H1 (cell line): ENCODE data around the gene RALA. TPM values are rescaled to one million over a fixed set of nuclear protein-coding genes. Genes with fewer than 3 reads are reported as not detected.

Experiments used
- CTCF ChIA-PET: fragments of 300-600 bp; sonication (Branson Sonifier 250); formaldehyde crosslinking; loops from one replicate; lab custom pipeline; 2021; ENCODE audit not compliant: partially characterized antibody; lab: Charles Lee
- POLR2A ChIA-PET: fragments of 300-600 bp; sonication (Branson Sonifier 250); formaldehyde crosslinking; loops from one replicate; lab custom pipeline; 2021; ENCODE audit warnings: inconsistent platforms; ENCODE audit not compliant: partially characterized antibody; lab: Charles Lee
- DNase-seq, 2 experiments: peaks; one replicate each; pipeline versions ENCODE4 v3.0.0 to v3.0.0-alpha.2; 2010 to 2022; ENCODE audit warnings: low spot score in 2 of 2, low read depth in 1 of 2, mixed read lengths in 1 of 2
- FAIRE-seq: peaks from 2 replicates; lab custom pipeline; 2011; peaks lifted over from hg19 to GRCh38; lab: Jason Lieb, UNC
- H2AFZ ChIP-seq: 2 replicates; pipeline ENCODE4 v1.8.1; 2012; ENCODE audit warnings: low read length, inconsistent platforms
- H2AK5ac ChIP-seq: 2 replicates; pipeline ENCODE4 v1.6.1; 2013; ENCODE audit warnings: low read depth, low read length
- H2BK120ac ChIP-seq: replicated peaks from 2 replicates; pipeline ENCODE3; 2013; ENCODE audit warnings: low read depth, low read length, inconsistent platforms
- H2BK12ac ChIP-seq: 2 replicates; pipeline ENCODE4 v1.6.1; 2013; ENCODE audit warnings: low read depth, low read length
- H2BK15ac ChIP-seq: 2 replicates; pipeline ENCODE4 v1.6.1; 2013; ENCODE audit warnings: low read length
- H2BK20ac ChIP-seq: 2 replicates; pipeline ENCODE4 v1.6.1; 2013; ENCODE audit warnings: low read length
- H2BK5ac ChIP-seq: 2 replicates; pipeline ENCODE4 v1.6.1; 2013; ENCODE audit warnings: low read depth, low read length
- H3K14ac ChIP-seq: 2 replicates; pipeline ENCODE4 v1.6.1; 2013; ENCODE audit warnings: inconsistent platforms; ENCODE audit not compliant: insufficient read length
- H3K18ac ChIP-seq: 2 replicates; pipeline ENCODE4 v1.6.1; 2013; ENCODE audit warnings: low read length; ENCODE audit errors: extremely low read depth
- H3K23ac ChIP-seq: 2 replicates; pipeline ENCODE4 v1.6.1; 2013; ENCODE audit warnings: inconsistent platforms; ENCODE audit not compliant: insufficient read length
- H3K23me2 ChIP-seq: 2 replicates; pipeline ENCODE4 v1.6.1; 2013; ENCODE audit warnings: low read depth, low read length
- H3K27ac ChIP-seq: 2 replicates; pipeline ENCODE4 v1.6.1; 2011; ENCODE audit warnings: low read depth, low read length, inconsistent platforms
- H3K27me3 ChIP-seq, 4 experiments: replicated peaks in 1 of 4; 1 replicate in 1 of 4; 2 replicates in 3 of 4; pipeline versions ENCODE4 v1.6.1 to v1.8.1; 2011 to 2013; ENCODE audit warnings: low read length in 3 of 4, mild to moderate bottlenecking in 3 of 4, inconsistent platforms in 2 of 4, mixed read lengths in 2 of 4, moderate library complexity in 1 of 4; ENCODE audit not compliant: control insufficient read depth in 3 of 4, insufficient read depth in 3 of 4; ENCODE audit errors: extremely low read depth in 1 of 4
- H3K36me3 ChIP-seq, 4 experiments: 2 replicates each; pipeline versions ENCODE4 v1.6.1 to v1.8.1; 2011 to 2013; ENCODE audit warnings: mild to moderate bottlenecking in 4 of 4, low read length in 3 of 4, moderate library complexity in 2 of 4, control low read depth in 1 of 4, inconsistent platforms in 1 of 4; ENCODE audit not compliant: insufficient read depth in 4 of 4, control insufficient read depth in 2 of 4
- H3K4ac ChIP-seq: replicated peaks from 2 replicates; pipeline ENCODE3; 2013; ENCODE audit warnings: low read length, low read depth, mixed read lengths, inconsistent platforms; ENCODE audit not compliant: insufficient read length
- H3K4me1 ChIP-seq, 4 experiments: replicated peaks in 1 of 4; 1 replicate in 1 of 4; 2 replicates in 3 of 4; pipeline versions ENCODE4 v1.6.1 to v1.8.1; 2011 to 2013; ENCODE audit warnings: low read length in 3 of 4, inconsistent platforms in 2 of 4, mixed read lengths in 1 of 4; ENCODE audit not compliant: insufficient read depth in 4 of 4, control insufficient read depth in 3 of 4
- H3K4me2 ChIP-seq, 2 experiments: 2 replicates each; pipeline versions ENCODE4 v1.6.1 to v1.8.1; 2011 to 2013; ENCODE audit warnings: low read depth in 2 of 2, low read length in 2 of 2, control low read depth in 1 of 2, inconsistent platforms in 1 of 2, mild to moderate bottlenecking in 1 of 2; ENCODE audit not compliant: insufficient read depth in 1 of 2
- H3K4me3 ChIP-seq, 4 experiments: fragments of 200-600, 300-600 bp in 1 of 4; sonication (generic), shearing (Covaris generic), sonication (Bioruptor Twin) in 1 of 4; 2 replicates each; pipeline versions ENCODE4 v1.5.1 to v1.8.1; 2011 to 2016; ENCODE audit warnings: low read length in 4 of 4, low read depth in 3 of 4, control low read depth in 2 of 4, inconsistent platforms in 2 of 4, mild to moderate bottlenecking in 2 of 4, mixed read lengths in 1 of 4, moderate library complexity in 1 of 4; ENCODE audit not compliant: insufficient read depth in 2 of 4; ENCODE audit errors: extremely low read depth in 1 of 4
- H3K56ac ChIP-seq: replicated peaks from 2 replicates; pipeline ENCODE3; 2013; ENCODE audit warnings: low read depth, mild to moderate bottlenecking, mixed read lengths, low read length, inconsistent platforms; ENCODE audit not compliant: insufficient read length
- H3K79me1 ChIP-seq: 2 replicates; pipeline ENCODE4 v1.6.1; 2013; ENCODE audit warnings: low read depth, low read length, control low read depth
- H3K79me2 ChIP-seq, 2 experiments: 2 replicates each; pipeline versions ENCODE4 v1.6.1 to v1.8.1; 2012 to 2013; ENCODE audit warnings: low read length in 2 of 2, mild to moderate bottlenecking in 2 of 2, inconsistent platforms in 1 of 2; ENCODE audit not compliant: insufficient read depth in 2 of 2, control insufficient read depth in 1 of 2
- H3K9ac ChIP-seq, 4 experiments: replicated peaks in 1 of 4; 1 replicate in 1 of 4; 2 replicates in 3 of 4; pipeline versions ENCODE4 v1.6.1 to v1.8.1; 2011 to 2013; ENCODE audit warnings: low read depth in 3 of 4, low read length in 3 of 4, control low read depth in 2 of 4, mild to moderate bottlenecking in 2 of 4, moderate library complexity in 2 of 4, inconsistent platforms in 1 of 4; ENCODE audit errors: extremely low read depth in 1 of 4
- H3K9me3 ChIP-seq, 2 experiments: 2 replicates each; pipeline versions ENCODE4 v1.6.1 to v1.8.1; 2012 to 2013; ENCODE audit warnings: mild to moderate bottlenecking in 2 of 2, moderate library complexity in 2 of 2, control low read depth in 1 of 2, inconsistent platforms in 1 of 2, low read depth in 1 of 2, low read length in 1 of 2, mixed read lengths in 1 of 2; ENCODE audit not compliant: insufficient read depth in 2 of 2
- H4K20me1 ChIP-seq, 2 experiments: replicated peaks in 1 of 2; 2 replicates each; pipeline versions ENCODE3 to v1.8.1; 2011 to 2013; ENCODE audit warnings: inconsistent platforms in 2 of 2, low read length in 2 of 2, mild to moderate bottlenecking in 1 of 2; ENCODE audit not compliant: insufficient read depth in 2 of 2, control insufficient read depth in 1 of 2
- H4K5ac ChIP-seq: 2 replicates; pipeline ENCODE4 v1.6.1; 2013; ENCODE audit warnings: low read length, low read depth, mixed read lengths, inconsistent platforms; ENCODE audit not compliant: insufficient read length
- H4K8ac ChIP-seq: 2 replicates; pipeline ENCODE4 v1.8.0; 2013; ENCODE audit warnings: mild to moderate bottlenecking, moderate library complexity, low read length, inconsistent platforms; ENCODE audit not compliant: insufficient read depth; ENCODE audit errors: extremely low read depth
- H4K91ac ChIP-seq: replicated peaks from 2 replicates; pipeline ENCODE3; 2013; ENCODE audit warnings: low read length, mixed read lengths, inconsistent platforms; ENCODE audit not compliant: insufficient read length
- WGBS, 2 experiments: shearing (Covaris generic) in 1 of 2; methylation state at CpG; one replicate each; pipeline versions ENCODE4 v1.1.6 to v1.1.7; 2013 to 2015; ENCODE audit warnings: low lambda C conversion rate in 2 of 2, mixed read lengths in 2 of 2, inconsistent platforms in 1 of 2, low coverage in 1 of 2, missing lambda C conversion rate in 1 of 2; ENCODE audit not compliant: insufficient replicate concordance in 2 of 2, insufficient coverage in 1 of 2, insufficient read length in 1 of 2; ENCODE audit errors: extremely low coverage in 1 of 2, missing lambda C conversion rate in 1 of 2; 5-methylcytosine and 5-hydroxymethylcytosine counted together
- polyA plus RNA-seq, 7 experiments: library from polyadenylated mRNA; depleted of rRNA in 3 of 7; stranded (reverse) in 5 of 7; unstranded in 2 of 7; fragments of >200 nt in 5 of 7; fragments of 200-250 nt in 2 of 7; gene quantifications; 1 replicate in 5 of 7; 2 replicates in 1 of 7; 4 replicates in 1 of 7; pipeline versions ENCODE4 v1.2.1 to v1.2.3, GENCODE V29; 2011 to 2013; ENCODE audit warnings: missing spikeins in 2 of 7, mixed read lengths in 2 of 7
- total RNA-seq: library from RNA; stranded (reverse); fragmentation: NEBNext Ultra II Directional; extraction: Animal tissue kit (Norgen Biotek cat#: 25700); gene quantifications from 2 replicates; pipeline ENCODE4 v1.2.1, GENCODE V29; 2021

Gene RALA
- total and polyA plus RNA-seq, 2 of the 8 experiments (the other 6 are each of a cell fraction or from before 2014, with no cell fraction given), result 24.1 to 72.8 TPM

- no peak overlapping the region for H2AFZ ChIP-seq
- peaks cover 0 to 10% (median 0%) of the 10 kb centered on the region in 4 experiments; a peak in 3 of 8 replicates for H3K36me3 ChIP-seq
- no peak overlapping the region for H3K4ac ChIP-seq
- no peak overlapping the region for H3K27ac ChIP-seq
- H3K4me2 ChIP-seq, result 0 out of 4 replicates have a peak overlapping the region, but pooled peaks have one; percentile 31 to 49
- no peak overlapping the region for H2BK12ac ChIP-seq
- no peak overlapping the region for H4K91ac ChIP-seq
- no peak overlapping the region for H2BK5ac ChIP-seq
- H3K27me3 ChIP-seq, result no peaks in the 10 kb centered on the region
- H3K79me2 ChIP-seq, result peaks cover 0 to 10% of the 10 kb centered on the region in 2 experiments; a peak in 2 of 4 replicates
- no peak overlapping the region for H2BK20ac ChIP-seq
- 5% methylated on average over 2 of the region's 2 CpGs; no CpG with 5 or more reads in 1 of the 2 experiments for WGBS, 2 experiments
- H3K4me1 ChIP-seq, result peaks cover 2 to 11% (median 5%) of the 10 kb centered on the region in 4 experiments; a peak in 4 of 7 replicates
- H3K56ac ChIP-seq, result no peak overlapping the region
- H2BK15ac ChIP-seq, result no peak overlapping the region
- H4K20me1 ChIP-seq, result peaks cover 0 to 2% of the 10 kb centered on the region in 2 experiments
- POLR2A ChIA-PET, result interaction anchor here (0.9 to 1.9 kb wide), 4 partner anchors 40 to 78 kb away, joined by 3 to 6 read pairs (median 3); partner anchors contain the start of gene RALA
- no peak overlapping the region for H2AK5ac ChIP-seq
- H3K9ac ChIP-seq, result no peak overlapping the region
- no peak overlapping the region for H3K23ac ChIP-seq
- H4K8ac ChIP-seq, result no peak overlapping the region
- H3K14ac ChIP-seq, result no peak overlapping the region
- H2BK120ac ChIP-seq, result no peak overlapping the region
- CTCF ChIA-PET, result interaction anchor here (1.4 to 4.4 kb wide), 4 partner anchors 36 to 88 kb away, joined by 3 to 33 read pairs (median 5); no protein-coding TSS in a partner anchor
- H3K9me3 ChIP-seq, result peaks cover 5% of the 10 kb centered on the region in 2 experiments
- no peak for FAIRE-seq
- no peak overlapping the region for H4K5ac ChIP-seq
- H3K79me1 ChIP-seq, result peaks cover 1% of the 10 kb centered on the region
- no peak overlapping the region for H3K4me3 ChIP-seq
- H3K23me2 ChIP-seq, result no peaks in the 10 kb centered on the region
- DNase-seq, result no peak
- H3K18ac ChIP-seq, result no peak overlapping the region
Observed at GRCh38 chr7:39666562-39666961, 43.2 kb downstream of the RALA start.
